ENCODE results near the gene NECTIN4.

GRCh38 chr1:161089251-161089924 lies at the start of gene NECTIN4:
- TF ChIP-seq CTCF (IDR thresholded peaks at IDR 0.05), result no peak
- peak in 3 of 4 donors; percentile 72 to 83 (median 73) for TF ChIP-seq POLR2A (IDR thresholded peaks at IDR 0.05)

Data from esophagus squamous epithelium (tissue), 4 donors.